K562 (cell line): ENCODE results near the gene PGPEP1. TPM values are rescaled to one million over a fixed set of nuclear protein-coding genes. Genes with fewer than 3 reads are reported as not detected.

Experiments
- CREB5 ChIP-seq: fragments of 250-450 bp; sonication (Bioruptor Pico); IDR thresholded peaks from 2 replicates; pipeline ENCODE4 v1.5.0; 2020; ENCODE audit warnings: mild to moderate bottlenecking
- E2F6 ChIP-seq, 2 experiments: IDR thresholded peaks; 2 replicates each; pipeline ENCODE4 v1.6.1; 2011; ENCODE audit warnings: borderline replicate concordance in 1 of 2, control low read depth in 1 of 2, low read depth in 1 of 2, low read length in 1 of 2, mild to moderate bottlenecking in 1 of 2, mixed read lengths in 1 of 2, moderate library complexity in 1 of 2; ENCODE audit not compliant: insufficient read depth in 1 of 2, insufficient read length in 1 of 2, poor library complexity in 1 of 2, severe bottlenecking in 1 of 2; ENCODE audit errors: extremely low read depth in 1 of 2
- FOXA3 ChIP-seq, 2 experiments: fragments of 450-650 bp in 1 of 2; sonication (generic) in 1 of 2; formaldehyde crosslinking; IDR thresholded peaks in 1 of 2; conservative IDR thresholded peaks in 1 of 2; 2 replicates each; pipeline versions ENCODE4 v1.4.0 to v1.8.0; 2020 to 2022; ENCODE audit warnings: mild to moderate bottlenecking in 2 of 2, missing genetic modification reagents in 1 of 2
- HDAC1 ChIP-seq, 2 experiments: fragments of 450-650 bp; IDR thresholded peaks; 2 replicates each; pipeline ENCODE4 v1.6.1; 2016 to 2017; ENCODE audit warnings: inconsistent platforms in 1 of 2, mild to moderate bottlenecking in 1 of 2, moderate library complexity in 1 of 2
- ILK ChIP-seq: fragments of 450-650 bp; IDR thresholded peaks from 2 replicates; pipeline ENCODE4 v1.6.1; 2016; ENCODE audit warnings: missing genetic modification characterization, low read depth, mild to moderate bottlenecking, missing compliant biosample characterization, moderate library complexity, borderline replicate concordance
- NBN ChIP-seq: fragments of 450-650 bp; IDR thresholded peaks from 2 replicates; pipeline ENCODE4 v1.6.1; 2016; ENCODE audit warnings: low read depth, mild to moderate bottlenecking
- NR2C2 ChIP-seq, 2 experiments: fragments of 200-800 bp in 1 of 2; sonication (Bioruptor generic) in 1 of 2; sonication (generic) in 1 of 2; formaldehyde crosslinking in 1 of 2; IDR thresholded peaks; 2 replicates each; pipeline versions ENCODE4 v1.6.1 to v1.8.0; 2016 to 2022; ENCODE audit warnings: mild to moderate bottlenecking in 1 of 2, missing compliant biosample characterization in 1 of 2, missing genetic modification characterization in 1 of 2, missing genetic modification reagents in 1 of 2
- POLR2AphosphoS5 ChIP-seq: IDR thresholded peaks from 2 replicates; pipeline ENCODE4 v1.6.1; 2011; ENCODE audit warnings: mild to moderate bottlenecking, low read depth, low read length, moderate library complexity; ENCODE audit not compliant: control insufficient read depth, insufficient read depth
- POU5F1 ChIP-seq: fragments of 150-350 bp; IDR thresholded peaks from 2 replicates; pipeline ENCODE4 v1.6.1; 2014; ENCODE audit warnings: borderline replicate concordance, low read length, low read depth, mild to moderate bottlenecking; ENCODE audit not compliant: partially characterized antibody
- RREB1 ChIP-seq: fragments of 250-450 bp; sonication (Bioruptor Pico); IDR thresholded peaks from 2 replicates; pipeline ENCODE4 v1.4.0; 2020
- STAT6 ChIP-seq: sonication (generic); formaldehyde crosslinking; IDR thresholded peaks from 2 replicates; pipeline ENCODE4 v1.8.1; 2023; ENCODE audit warnings: mild to moderate bottlenecking, missing genetic modification reagents
- ZBTB1 ChIP-seq: sonication (generic); formaldehyde crosslinking; IDR thresholded peaks from 2 replicates; pipeline ENCODE4 v1.8.1; 2023; ENCODE audit warnings: missing genetic modification reagents, low read depth, mild to moderate bottlenecking, borderline replicate concordance
- ZEB2 ChIP-seq: fragments of 450-650 bp; IDR thresholded peaks from 2 replicates; pipeline ENCODE4 v1.6.1; 2016
- ZFX ChIP-seq: sonication (generic); formaldehyde crosslinking; IDR thresholded peaks from 2 replicates; pipeline ENCODE4 v1.8.0; 2022; ENCODE audit warnings: mild to moderate bottlenecking, missing genetic modification reagents, moderate library complexity
- polyA plus RNA-seq, 8 experiments: library from polyadenylated mRNA; depleted of rRNA in 4 of 8; stranded (reverse) in 5 of 8; unstranded in 3 of 8; fragments of >200 nt; fragmentation: Nextera tagmentation in 2 of 8; fragmentation: Illumina TruSeq in 1 of 8; extraction: Ambion mirVana in 2 of 8; extraction: Trizol in 1 of 8; gene quantifications; 2 replicates each; pipeline versions ENCODE4 v1.2.1 to v1.2.3, GENCODE V29; 2011 to 2014; ENCODE audit warnings: inconsistent platforms in 1 of 8, missing spikeins in 1 of 8
- total RNA-seq, 7 experiments: library from RNA; depleted of rRNA in 6 of 7; stranded (reverse); fragments of >200 nt in 6 of 7; fragmentation: Illumina TruSeq in 2 of 7; extraction: Trizol in 2 of 7; gene quantifications; 2 replicates each; pipeline versions ENCODE4 v1.2.1 to v1.2.3, GENCODE V29; 2011 to 2021; ENCODE audit warnings: low replicate concordance in 1 of 7

Gene PGPEP1
- total and polyA plus RNA-seq, 9 of the 15 experiments (the other 6 are each of a cell fraction or from before 2014, with no cell fraction given) = 10.0 to 69.6 (median 33.5) TPM

- TF ChIP-seq POLR2AphosphoS5 = peak; percentile 65
- no peak for TF ChIP-seq POU5F1
- TF ChIP-seq NBN = peak; percentile 37; the same call in 1 of the 2 replicates
- TF ChIP-seq HDAC1 (IDR thresholded peaks at IDR 0.05) = no peak
- peak; percentile 71; the same call in 1 of the 2 replicates for TF ChIP-seq STAT6 (CRISPR knock-in tag)
- peak; percentile 76 for TF ChIP-seq ZFX (CRISPR knock-in tag)
- TF ChIP-seq NR2C2 (CRISPR knock-in tag; IDR thresholded peaks at IDR 0.05) = no peak
- peak; percentile 72 for TF ChIP-seq NR2C2 (tag; IDR thresholded peaks at IDR 0.05)
- TF ChIP-seq ZEB2 = no peak
- TF ChIP-seq CREB5 (CRISPR knock-in tag) = no peak
- TF ChIP-seq E2F6 (IDR thresholded peaks at IDR 0.05; ENCODE audit: borderline replicate concordance in 1 of 2, extremely low read depth in 1 of 2, insufficient read depth in 1 of 2, insufficient read length in 1 of 2, low read depth in 1 of 2, low read length in 1 of 2, poor library complexity in 1 of 2, severe bottlenecking in 1 of 2) = peak; percentile 26 to 50
- TF ChIP-seq FOXA3 (CRISPR knock-in tag; conservative IDR thresholded peaks at IDR 0.05 in 1 of 2, IDR thresholded peaks at IDR 0.05 in 1 of 2) = peak in 1 of 2 experiments; percentile 40; a peak in 1 of 4 replicates
- no peak for TF ChIP-seq ILK (tag)
- no peak for TF ChIP-seq ZBTB1 (CRISPR knock-in tag)
- no peak for TF ChIP-seq RREB1 (CRISPR knock-in tag)
These were observed 74.2 kb downstream of the PGPEP1 start (continued) for GRCh38 chr19:18414504-18415177.
